SK-N-SH (cell line): Measurements from ENCODE around the gene ABHD17C. TPM values are rescaled to one million over a fixed set of nuclear protein-coding genes. Genes with fewer than 3 reads are reported as not detected.

Experiments
- CTCF ChIA-PET: fragments of 300-600, 350-600 bp; formaldehyde crosslinking; extraction: SDS; loops from one replicate; lab custom pipeline; 2021; lab: Yijun Ruan, JAX
- POLR2A ChIA-PET: fragments of 350-600 bp; sonication (Branson Sonifier 250); formaldehyde crosslinking; extraction: SDS; loops from one replicate; lab custom pipeline; 2020; ENCODE audit warnings: antibody characterized with exemption, inconsistent platforms; lab: Yijun Ruan, JAX
- DNase-seq: peaks from one replicate; pipeline ENCODE4 v3.0.0; 2012
- H2AFZ ChIP-seq: fragments of 200-600 bp; sonication (generic); 2 replicates; pipeline ENCODE4 v1.8.1; 2016; ENCODE audit warnings: antibody characterized with exemption, mild to moderate bottlenecking, low read depth
- H3F3A ChIP-seq: fragments of 200-600 bp; sonication (generic); replicated peaks from 2 replicates; pipeline ENCODE3; 2016; ENCODE audit warnings: antibody characterized with exemption, mild to moderate bottlenecking; ENCODE audit not compliant: insufficient read depth
- H3K27ac ChIP-seq, 2 experiments: fragments of 200-500 bp in 1 of 2; fragments of 200-600 bp in 1 of 2; sonication (Bioruptor generic) in 1 of 2; sonication (generic), shearing (Covaris generic) in 1 of 2; 2 replicates each; pipeline versions ENCODE4 v1.5.1 to v1.6.1; 2014 to 2016; ENCODE audit warnings: low read depth in 2 of 2, inconsistent platforms in 1 of 2, low read length in 1 of 2, mild to moderate bottlenecking in 1 of 2, mixed read lengths in 1 of 2
- H3K27me3 ChIP-seq: fragments of 200-600 bp; sonication (generic), shearing (Covaris generic); 2 replicates; pipeline ENCODE4 v1.6.1; 2016; ENCODE audit warnings: mixed run types; ENCODE audit not compliant: insufficient read depth
- H3K36me3 ChIP-seq, 2 experiments: fragments of 200-500 bp in 1 of 2; fragments of 200-600 bp in 1 of 2; sonication (Bioruptor generic) in 1 of 2; sonication (generic) in 1 of 2; replicated peaks in 1 of 2; 2 replicates each; pipeline versions ENCODE3 to v1.5.1; 2014 to 2016; ENCODE audit warnings: low read length in 1 of 2, mild to moderate bottlenecking in 1 of 2; ENCODE audit not compliant: insufficient read depth in 2 of 2, control insufficient read depth in 1 of 2
- H3K4me1 ChIP-seq, 2 experiments: fragments of 200-500 bp in 1 of 2; fragments of 200-600 bp in 1 of 2; sonication (Bioruptor generic) in 1 of 2; sonication (generic), shearing (Covaris generic) in 1 of 2; 2 replicates each; pipeline versions ENCODE4 v1.5.1 to v1.6.1; 2014 to 2016; ENCODE audit warnings: low read depth in 1 of 2, low read length in 1 of 2, mixed run types in 1 of 2; ENCODE audit not compliant: insufficient read depth in 2 of 2, control insufficient read depth in 1 of 2
- H3K4me2 ChIP-seq: fragments of 200-600 bp; sonication (generic), shearing (Covaris generic); 2 replicates; pipeline ENCODE4 v1.6.1; 2017; ENCODE audit warnings: mixed run types
- H3K4me3 ChIP-seq, 2 experiments: fragments of 200-500 bp in 1 of 2; fragments of 200-600 bp in 1 of 2; sonication (Bioruptor generic) in 1 of 2; sonication (generic), shearing (Covaris generic) in 1 of 2; 2 replicates each; pipeline versions ENCODE4 v1.5.1 to v1.8.1; 2014 to 2016; ENCODE audit warnings: low read depth in 2 of 2, inconsistent platforms in 1 of 2, low read length in 1 of 2, mild to moderate bottlenecking in 1 of 2, mixed read lengths in 1 of 2, moderate library complexity in 1 of 2
- H3K79me2 ChIP-seq: fragments of 200-600 bp; sonication (generic); 2 replicates; pipeline ENCODE4 v1.8.1; 2017; ENCODE audit warnings: mild to moderate bottlenecking; ENCODE audit not compliant: insufficient read depth
- H3K9ac ChIP-seq: fragments of 200-600 bp; sonication (generic); 2 replicates; pipeline ENCODE4 v1.6.1; 2017; ENCODE audit warnings: mixed run types
- H3K9me2 ChIP-seq: fragments of 200-600 bp; sonication (generic); 2 replicates; pipeline ENCODE4 v1.6.1; 2017; ENCODE audit warnings: mixed run types
- H3K9me3 ChIP-seq: fragments of 200-600 bp; sonication (generic); 2 replicates; pipeline ENCODE4 v1.6.1; 2017; ENCODE audit warnings: mixed run types, mild to moderate bottlenecking, moderate library complexity
- H4K20me1 ChIP-seq: fragments of 200-600 bp; sonication (generic); 2 replicates; pipeline ENCODE4 v1.6.1; 2017; ENCODE audit warnings: mild to moderate bottlenecking, mixed run types; ENCODE audit not compliant: insufficient read depth
- CHD2 ChIP-seq: fragments of 150-350 bp; IDR thresholded peaks from 2 replicates; pipeline ENCODE4 v1.6.1; 2018; ENCODE audit warnings: low read length; ENCODE audit not compliant: partially characterized antibody
- CTCF ChIP-seq: fragments of 200-600 bp; sonication (generic); IDR thresholded peaks from 2 replicates; pipeline ENCODE4 v1.6.1; 2017; ENCODE audit warnings: antibody characterized with exemption, mild to moderate bottlenecking, moderate library complexity
- MEF2A ChIP-seq: IDR thresholded peaks from 2 replicates; pipeline ENCODE4 v1.4.0; 2012; ENCODE audit warnings: low read depth, borderline replicate concordance
- RFX5 ChIP-seq: IDR thresholded peaks from 2 replicates; pipeline ENCODE4 v1.6.1; 2012; ENCODE audit warnings: mild to moderate bottlenecking, improper control_type of control experiment, low read length
- TCF12 ChIP-seq: IDR thresholded peaks from 2 replicates; pipeline ENCODE4 v1.4.0; 2012
- WGBS: methylation state at CpG from one replicate; pipeline ENCODE4 v1.1.6; 2017; ENCODE audit warnings: low lambda C conversion rate; 5-methylcytosine and 5-hydroxymethylcytosine counted together
- polyA plus RNA-seq, 3 experiments: library from polyadenylated mRNA; depleted of rRNA; stranded (reverse); fragments of >200 nt; gene quantifications; 2 replicates each; pipeline ENCODE4 v1.2.3, GENCODE V29; 2012

Gene ABHD17C
- polyA plus RNA-seq, 1 of the 3 experiments (the other 2 are of a cell fraction) = 11.7 TPM

- no peak for DNase-seq
- no peak overlapping the region for H3K9ac ChIP-seq
- H3K4me1 ChIP-seq = 0 out of 4 replicates have a peak, but pooled peaks cover 0 to 4% of the 10 kb centered on the region in 2 experiments
- H3K9me2 ChIP-seq = no peaks in the 10 kb centered on the region
- H3K4me2 ChIP-seq = no peak overlapping the region
- TF ChIP-seq RFX5 (no peak), MEF2A (peak; percentile 56; the same call in 1 of the 2 replicates)
- no peak overlapping the region for H2AFZ ChIP-seq
- peaks cover 4% of the 10 kb centered on the region for H3F3A ChIP-seq
- 11% methylated on average over 1 of the region's 1 CpG for WGBS
- no peaks in the 10 kb centered on the region for H3K9me3 ChIP-seq
- peaks cover 17% of the 10 kb centered on the region for H3K79me2 ChIP-seq
- CTCF ChIA-PET = interaction anchor here (2.1 kb wide), 1 partner anchor 32 kb away, joined by 5 read pairs; no protein-coding TSS in a partner anchor
- POLR2A ChIA-PET = interaction anchor here (0.5 kb wide), 1 partner anchor 308 kb away, joined by 3 read pairs; no protein-coding TSS in a partner anchor
- H4K20me1 ChIP-seq = no peaks in the 10 kb centered on the region
- no peaks in the 10 kb centered on the region for H3K27me3 ChIP-seq
- H3K36me3 ChIP-seq = peaks cover 0 to 4% of the 10 kb centered on the region in 2 experiments
- no peak overlapping the region for H3K4me3 ChIP-seq
- peak overlapping the region in 1 of 2 experiments; percentile 25; a peak in 3 of 4 replicates for H3K27ac ChIP-seq
Measured at GRCh38 chr15:80744826-80745225, 49.7 kb downstream of the ABHD17C start.

- TF ChIP-seq CHD2 (no peak), CTCF (no peak)
- H4K20me1 ChIP-seq = no peaks in the 10 kb centered on the region
- H3K4me1 ChIP-seq = 0 out of 4 replicates have a peak, but pooled peaks cover 0 to 4% of the 10 kb centered on the region in 2 experiments
- WGBS = 71% methylated on average over 1 of the region's 1 CpG
- H3K4me2 ChIP-seq = no peak overlapping the region
- DNase-seq = no peak
- H3K36me3 ChIP-seq = peaks cover 0 to 9% of the 10 kb centered on the region in 2 experiments
- no peaks in the 10 kb centered on the region for H3K27me3 ChIP-seq
- H3K27ac ChIP-seq = no peak overlapping the region
- H3K79me2 ChIP-seq = peaks cover 17% of the 10 kb centered on the region
- H2AFZ ChIP-seq = no peak overlapping the region
- peaks cover 4% of the 10 kb centered on the region for H3F3A ChIP-seq
- H3K9me3 ChIP-seq = no peaks in the 10 kb centered on the region
- no peaks in the 10 kb centered on the region for H3K9me2 ChIP-seq
- CTCF ChIA-PET = interaction anchor here (2.1 kb wide), 1 partner anchor 127 kb away, joined by 5 read pairs; no protein-coding TSS in a partner anchor
- no peak overlapping the region for H3K4me3 ChIP-seq
- POLR2A ChIA-PET = no interaction called here
- no peak overlapping the region for H3K9ac ChIP-seq
Measured at GRCh38 chr15:80745888-80746287, 50.8 kb downstream of the ABHD17C start.

GRCh38 chr15:80747317-80748053, 52.4 kb downstream of the ABHD17C start:
- Histone ChIP-seq H3K4me2 (no peak overlapping the region), H3K9me3 (no peaks in the 10 kb centered on the region), H2AFZ (no peak overlapping the region), H3K9me2 (no peaks in the 10 kb centered on the region), H3K9ac (no peak overlapping the region), H3K4me1 (peaks cover 2 to 4% of the 10 kb centered on the region in 2 experiments; a peak in 1 of 4 replicates), H3K36me3 (peaks cover 0 to 11% of the 10 kb centered on the region in 2 experiments), H3K79me2 (peaks cover 17% of the 10 kb centered on the region), H3K27ac (no peak overlapping the region), H3K27me3 (no peaks in the 10 kb centered on the region), H3F3A (peaks cover 4% of the 10 kb centered on the region), H3K4me3 (no peak overlapping the region), H4K20me1 (no peaks in the 10 kb centered on the region)
- WGBS = 89% methylated on average over 16 of the region's 16 CpGs
- TF ChIP-seq TCF12 = no peak
- no peak for DNase-seq
- CTCF ChIA-PET = interaction anchor here (2.1 kb wide), 1 partner anchor 128 kb away, joined by 5 read pairs; no protein-coding TSS in a partner anchor
- POLR2A ChIA-PET = no interaction called here
